IMR-90 (cell line): ENCODE results near the gene PRKN. TPM values are rescaled to one million over a fixed set of nuclear protein-coding genes. Genes with fewer than 3 reads are reported as not detected.

ENCODE experiments used
- ATAC-seq: fragments of 200-7000 bp; cut with Tn5 transposase; 2 replicates; pipeline ENCODE4 v1.9.1; 2020; ENCODE audit warnings: low read depth, mild to moderate bottlenecking, moderate library complexity
- BruUV-seq: library from RNA; stranded (reverse); fragments of 400-500 nt; replicated peaks from 2 replicates; lab custom pipeline; 2021; lab: Mats Ljungman, UMichigan
- CTCF ChIA-PET: fragments of 300-600 bp; formaldehyde crosslinking; extraction: SDS; loops from one replicate; lab custom pipeline; 2021; ENCODE audit warnings: antibody characterized with exemption; lab: Yijun Ruan, JAX
- POLR2A ChIA-PET: fragments of 300-600 bp; sonication (Branson Sonifier 250); formaldehyde crosslinking; loops from one replicate; lab custom pipeline; 2022; ENCODE audit warnings: antibody characterized with exemption; ENCODE audit not compliant: unreplicated experiment; lab: Charles Lee
- DNase-seq: peaks from one replicate; pipeline ENCODE4 v3.0.0; 2013
- H2AFZ ChIP-seq: replicated peaks from 2 replicates; pipeline ENCODE3; 2013; ENCODE audit warnings: low read length, mild to moderate bottlenecking; ENCODE audit not compliant: poor library complexity
- H2AK5ac ChIP-seq: 2 replicates; pipeline ENCODE4 v1.6.1; 2013; ENCODE audit warnings: low read depth, low read length, inconsistent platforms
- H2AK9ac ChIP-seq: replicated peaks from 2 replicates; pipeline ENCODE3; 2013; ENCODE audit warnings: mild to moderate bottlenecking, low read depth, low read length, moderate library complexity; ENCODE audit not compliant: poor library complexity
- H2BK120ac ChIP-seq: 2 replicates; pipeline ENCODE4 v1.6.1; 2013; ENCODE audit warnings: low read depth, low read length, inconsistent platforms
- H2BK15ac ChIP-seq: 3 replicates; pipeline ENCODE4 v1.6.1; 2013; ENCODE audit warnings: low read depth, low read length, inconsistent platforms
- H2BK20ac ChIP-seq: 2 replicates; pipeline ENCODE4 v1.6.1; 2013; ENCODE audit warnings: low read depth, mild to moderate bottlenecking, inconsistent platforms, low read length, moderate library complexity
- H2BK5ac ChIP-seq: 2 replicates; pipeline ENCODE4 v1.6.1; 2013; ENCODE audit warnings: mild to moderate bottlenecking, low read depth, low read length, inconsistent platforms; ENCODE audit not compliant: poor library complexity, severe bottlenecking
- H3K14ac ChIP-seq: replicated peaks from 2 replicates; pipeline ENCODE4 v1.6.1; 2013; ENCODE audit warnings: low read depth, low read length, inconsistent platforms
- H3K18ac ChIP-seq: 2 replicates; pipeline ENCODE4 v1.6.1; 2013; ENCODE audit warnings: low read depth, low read length, control low read depth
- H3K23ac ChIP-seq: 2 replicates; pipeline ENCODE4 v1.6.1; 2013; ENCODE audit warnings: low read depth, low read length, inconsistent platforms
- H3K27ac ChIP-seq: 2 replicates; pipeline ENCODE4 v1.5.1; 2013; ENCODE audit warnings: mild to moderate bottlenecking, control low read depth, low read length; ENCODE audit not compliant: insufficient read depth
- H3K27me3 ChIP-seq: 2 replicates; pipeline ENCODE4 v1.6.1; 2013; ENCODE audit warnings: low read length; ENCODE audit not compliant: control insufficient read depth, insufficient read depth
- H3K36me3 ChIP-seq: 2 replicates; pipeline ENCODE4 v1.6.1; 2013; ENCODE audit warnings: low read length, mixed read lengths; ENCODE audit not compliant: control insufficient read depth, insufficient read depth
- H3K4ac ChIP-seq: 2 replicates; pipeline ENCODE4 v1.6.1; 2013; ENCODE audit warnings: low read depth, low read length, inconsistent platforms
- H3K4me1 ChIP-seq: 2 replicates; pipeline ENCODE4 v1.6.1; 2013; ENCODE audit warnings: low read length, mixed read lengths; ENCODE audit not compliant: control insufficient read depth, insufficient read depth
- H3K4me2 ChIP-seq: 2 replicates; pipeline ENCODE4 v1.6.1; 2013; ENCODE audit warnings: low read depth, mild to moderate bottlenecking, control low read depth, low read length, moderate library complexity
- H3K4me3 ChIP-seq: 2 replicates; pipeline ENCODE4 v1.5.1; 2013; ENCODE audit warnings: low read depth, mild to moderate bottlenecking, control low read depth, low read length, moderate library complexity; ENCODE audit not compliant: insufficient read depth
- H3K56ac ChIP-seq: 2 replicates; pipeline ENCODE4 v1.6.1; 2013; ENCODE audit warnings: low read length, inconsistent platforms; ENCODE audit not compliant: insufficient read depth; ENCODE audit errors: extremely low read depth
- H3K79me1 ChIP-seq, 2 experiments: 2 replicates each; pipeline ENCODE4 v1.6.1; 2013; ENCODE audit warnings: low read length in 2 of 2, inconsistent platforms in 1 of 2, low read depth in 1 of 2
- H3K9ac ChIP-seq: 2 replicates; pipeline ENCODE4 v1.6.1; 2013; ENCODE audit warnings: low read depth, low read length, control low read depth
- H3K9me1 ChIP-seq: 2 replicates; pipeline ENCODE4 v1.6.1; 2013; ENCODE audit warnings: low read length, inconsistent platforms; ENCODE audit not compliant: insufficient read depth
- H3K9me3 ChIP-seq: 2 replicates; pipeline ENCODE4 v1.6.1; 2013; ENCODE audit warnings: low read length; ENCODE audit not compliant: control insufficient read depth, insufficient read depth
- H4K20me1 ChIP-seq: 2 replicates; pipeline ENCODE4 v1.6.1; 2013; ENCODE audit warnings: low read length, inconsistent platforms; ENCODE audit not compliant: insufficient read depth
- H4K5ac ChIP-seq: 2 replicates; pipeline ENCODE4 v1.6.1; 2013; ENCODE audit warnings: mild to moderate bottlenecking, low read depth, low read length, control low read depth
- H4K8ac ChIP-seq, 2 experiments: 2 replicates each; pipeline ENCODE4 v1.6.1; 2013; ENCODE audit warnings: low read depth in 2 of 2, low read length in 2 of 2, control low read depth in 1 of 2, inconsistent platforms in 1 of 2
- H4K91ac ChIP-seq: 2 replicates; pipeline ENCODE4 v1.6.1; 2013; ENCODE audit warnings: low read depth, low read length, inconsistent platforms; ENCODE audit not compliant: insufficient read depth
- CHD1 ChIP-seq: IDR thresholded peaks from 2 replicates; pipeline ENCODE4 v1.6.1; 2012; ENCODE audit warnings: low read depth, low read length, improper control_type of control experiment
- RCOR1 ChIP-seq: IDR thresholded peaks from 2 replicates; pipeline ENCODE4 v1.6.1; 2012; ENCODE audit warnings: mild to moderate bottlenecking, low read length, improper control_type of control experiment; ENCODE audit not compliant: insufficient replicate concordance
- WGBS, 2 experiments: methylation state at CpG; one replicate each; pipeline versions ENCODE4 v1.1.5 to v1.1.7; 2013; ENCODE audit warnings: missing lambda C conversion rate in 2 of 2; ENCODE audit not compliant: insufficient read length in 1 of 2; ENCODE audit errors: extremely low coverage in 2 of 2; 5-methylcytosine and 5-hydroxymethylcytosine counted together
- dilution Hi-C: fragments of 300-500 bp; cut with HindIII; formaldehyde crosslinking; loops from one replicate; pipeline ENCODE4 v1.14.3; 2018; ENCODE audit warnings: low sequenced_read_pairs; ENCODE audit not compliant: unreplicated experiment
- in situ Hi-C: fragments of 300-500 bp; cut with MboI; formaldehyde crosslinking; loops from 3 replicates; pipeline ENCODE4 v1.14.3; 2019; ENCODE audit warnings: low sequenced_read_pairs, inconsistent platforms, mixed read lengths
- intact Hi-C: fragments of 100-400 bp; cut with micrococcal nuclease; formaldehyde crosslinking; loops from 2 replicates; pipeline ENCODE4 v1.10.0; 2022
- polyA plus RNA-seq, 3 experiments: library from polyadenylated mRNA; depleted of rRNA; stranded (reverse); fragments of >200 nt; gene quantifications; 2 replicates each; pipeline ENCODE4 v1.2.3, GENCODE V29; 2012; ENCODE audit warnings: low replicate concordance in 1 of 3
- total RNA-seq: library from RNA; depleted of rRNA; stranded (reverse); fragments of >200 nt; gene quantifications from 2 replicates; pipeline ENCODE4 v1.2.3, GENCODE V29; 2012

Gene PRKN
- total and polyA plus RNA-seq, 2 of the 4 experiments (the other 2 are of a cell fraction) = 0.15 to 0.18 TPM

- no CpG with 5 or more reads among the region's 2 CpGs for WGBS, 2 experiments
- H3K9me1 ChIP-seq = no peaks in the 10 kb centered on the region
- TF ChIP-seq RCOR1 (no peak), CHD1 (no peak)
- H2BK15ac ChIP-seq = no peak overlapping the region
- H3K27me3 ChIP-seq = no peaks in the 10 kb centered on the region
- H4K8ac ChIP-seq = no peak overlapping the region
- H3K79me1 ChIP-seq = no peaks in the 10 kb centered on the region
- H2AK5ac ChIP-seq = no peak overlapping the region
- H4K5ac ChIP-seq = no peak overlapping the region
- H2BK120ac ChIP-seq = no peak overlapping the region
- H3K4me2 ChIP-seq = no peak overlapping the region
- no peaks in the 10 kb centered on the region for H4K20me1 ChIP-seq
- H3K14ac ChIP-seq = no peak overlapping the region
- no peak overlapping the region for H3K56ac ChIP-seq
- intact Hi-C loops (no loop called here), in situ Hi-C loops (loop anchor here (25.0 kb wide), 2 partner anchors 1330 to 2005 kb away; partner anchors contain the start of genes PACRG, PRKN and QKI), dilution Hi-C loops (no loop called here)
- H3K18ac ChIP-seq = no peak overlapping the region
- no peak for DNase-seq
- no peak overlapping the region for H2AK9ac ChIP-seq
- H3K36me3 ChIP-seq = no peaks in the 10 kb centered on the region
- H3K27ac ChIP-seq = no peak overlapping the region
- peaks cover 3% of the 10 kb centered on the region; the same call in 1 of the 2 replicates for H3K9me3 ChIP-seq
- CTCF ChIA-PET = no interaction called here
- H2BK20ac ChIP-seq = no peak overlapping the region
- H2AFZ ChIP-seq = no peak overlapping the region
- no peaks in the 10 kb centered on the region for H3K4me1 ChIP-seq
- POLR2A ChIA-PET = no interaction called here
- no peak overlapping the region for H4K91ac ChIP-seq
- no TSS peak for BruUV-seq
- no peak overlapping the region for H3K23ac ChIP-seq
- H3K4ac ChIP-seq = no peak overlapping the region
- no peak overlapping the region for H3K9ac ChIP-seq
- no peak for ATAC-seq
- H3K4me3 ChIP-seq = no peak overlapping the region
- no peak overlapping the region for H2BK5ac ChIP-seq
Measured at GRCh38 chr6:161407115-161407514, 1320.5 kb downstream of the PRKN start.
